GM12878 (cell line): Measurements from ENCODE around the gene MAPKAP1. TPM values are rescaled to one million over a fixed set of nuclear protein-coding genes. Genes with fewer than 3 reads are reported as not detected.

ENCODE experiments used
- ATAC-seq: fragments of 200-7000 bp; cut with Tn5 transposase; 3 replicates; pipeline ENCODE4 v1.9.1; 2020; ENCODE audit warnings: mild to moderate bottlenecking, moderate library complexity
- BruUV-seq: library from RNA; stranded (reverse); fragments of 400-500 nt; replicated peaks from 2 replicates; lab custom pipeline; 2021; lab: Mats Ljungman, UMichigan
- CTCF ChIA-PET: fragments of 300-600 bp; sonication (Branson Sonifier 250); formaldehyde crosslinking; extraction: SDS; loops from one replicate; lab custom pipeline; 2021; ENCODE audit warnings: inconsistent platforms; lab: Yijun Ruan, JAX
- POLR2A ChIA-PET: fragments of 350-600 bp; formaldehyde crosslinking; extraction: SDS; loops from one replicate; lab custom pipeline; 2021; ENCODE audit warnings: inconsistent platforms; lab: Charles Lee
- RAD21 ChIA-PET: fragments of 300-600 bp; sonication (Branson Sonifier 250); formaldehyde crosslinking; loops from one replicate; lab custom pipeline; 2023; ENCODE audit warnings: antibody characterized with exemption; ENCODE audit not compliant: unreplicated experiment; lab: Charles Lee
- SMC1A ChIA-PET: fragments of 300-600 bp; sonication (Branson Sonifier 250); formaldehyde crosslinking; loops from one replicate; lab custom pipeline; 2023; ENCODE audit not compliant: unreplicated experiment, uncharacterized antibody; lab: Charles Lee
- DNase-seq: peaks from one replicate; pipeline ENCODE4 v3.0.0-alpha.2; 2011; ENCODE audit warnings: low read depth, low spot score
- FAIRE-seq: peaks from 3 replicates; lab custom pipeline; 2011; peaks lifted over from hg19 to GRCh38; lab: Jason Lieb, UNC
- H2AFZ ChIP-seq: 2 replicates; pipeline ENCODE4 v1.6.0; 2011; ENCODE audit warnings: low read depth, low read length, control low read depth; ENCODE audit not compliant: control insufficient read depth
- H3K27ac ChIP-seq: 2 replicates; pipeline ENCODE4 v1.5.1; 2011; ENCODE audit warnings: control low read depth; ENCODE audit not compliant: control insufficient read depth, insufficient read depth
- H3K27me3 ChIP-seq, 2 experiments: replicated peaks in 1 of 2; 2 replicates each; pipeline versions ENCODE4 v1.6.0 to v1.6.1; 2011; ENCODE audit warnings: low read length in 1 of 2; ENCODE audit not compliant: control insufficient read depth in 2 of 2, insufficient read depth in 2 of 2
- H3K36me3 ChIP-seq, 2 experiments: 2 replicates each; pipeline ENCODE4 v1.5.1; 2011; ENCODE audit warnings: low read length in 1 of 2; ENCODE audit not compliant: control insufficient read depth in 2 of 2, insufficient read depth in 2 of 2
- H3K4me1 ChIP-seq: 2 replicates; pipeline ENCODE4 v1.6.1; 2011; ENCODE audit warnings: mild to moderate bottlenecking, low read length, moderate library complexity, mixed read lengths; ENCODE audit not compliant: control insufficient read depth, insufficient read depth
- H3K4me2 ChIP-seq: 2 replicates; pipeline ENCODE4 v1.6.0; 2011; ENCODE audit warnings: control low read depth; ENCODE audit not compliant: control insufficient read depth, insufficient read depth
- H3K4me3 ChIP-seq: fragments of 200-600 bp; sonication (generic); 2 replicates; pipeline ENCODE4 v1.5.1; 2016
- H3K79me2 ChIP-seq: 2 replicates; pipeline ENCODE4 v1.6.0; 2011; ENCODE audit warnings: low read length; ENCODE audit not compliant: control insufficient read depth, insufficient read depth
- H3K9ac ChIP-seq: 2 replicates; pipeline ENCODE4 v1.8.0; 2011; ENCODE audit warnings: low read length, control low read depth, mixed read lengths; ENCODE audit not compliant: control insufficient read depth, insufficient read depth
- H3K9me3 ChIP-seq: replicated peaks from 3 replicates; pipeline ENCODE4 v1.5.1; 2011; ENCODE audit warnings: mild to moderate bottlenecking, low read length; ENCODE audit not compliant: control insufficient read depth, insufficient read depth
- H4K20me1 ChIP-seq: 2 replicates; pipeline ENCODE4 v1.6.0; 2011; ENCODE audit not compliant: control insufficient read depth, insufficient read depth
- CUX1 ChIP-seq: IDR thresholded peaks from 2 replicates; pipeline ENCODE4 v1.6.1; 2012; ENCODE audit warnings: improper control_type of control experiment, low read depth, low read length; ENCODE audit not compliant: insufficient replicate concordance
- ZZZ3 ChIP-seq: IDR thresholded peaks from 2 replicates; pipeline ENCODE4 v1.6.1; 2011; ENCODE audit warnings: low read depth; ENCODE audit not compliant: control insufficient read depth, insufficient read length
- WGBS: methylation state at CpG from one replicate; pipeline ENCODE4 v1.1.6; 2016; ENCODE audit warnings: low lambda C conversion rate; ENCODE audit not compliant: insufficient replicate concordance, insufficient coverage; ENCODE audit errors: missing lambda C conversion rate; 5-methylcytosine and 5-hydroxymethylcytosine counted together
- in situ Hi-C: fragments of 300-500 bp; cut with MboI; formaldehyde crosslinking; loops from 9 replicates; pipeline ENCODE4 v1.14.3; 2018; ENCODE audit warnings: mixed read lengths
- intact Hi-C: fragments of 100-400 bp; cut with micrococcal nuclease; formaldehyde crosslinking; loops from one replicate; pipeline ENCODE4 v1.14.2; 2022; ENCODE audit not compliant: unreplicated experiment
- polyA plus RNA-seq, 11 experiments: library from polyadenylated mRNA; depleted of rRNA in 4 of 11; unstranded in 6 of 11; stranded (reverse) in 5 of 11; fragments of >200 nt; fragmentation: Nextera tagmentation in 4 of 11; fragmentation: Illumina TruSeq in 1 of 11; extraction: Ambion mirVana in 4 of 11; extraction: Trizol in 1 of 11; gene quantifications; 1 replicate in 1 of 11; 2 replicates in 10 of 11; pipeline versions ENCODE4 v1.2.1 to v1.2.3, GENCODE V29; 2011 to 2016; ENCODE audit warnings: inconsistent platforms in 2 of 11, missing spikeins in 2 of 11, low read depth in 1 of 11
- total RNA-seq, 4 experiments: library from RNA; depleted of rRNA in 3 of 4; stranded (reverse); fragments of >200 nt in 3 of 4; fragmentation: Illumina TruSeq in 1 of 4; extraction: Trizol in 1 of 4; gene quantifications; 2 replicates each; pipeline versions ENCODE4 v1.2.1 to v1.2.3, GENCODE V29; 2013 to 2021

The MAPKAP1 gene
- total and polyA plus RNA-seq, 10 of the 15 experiments (the other 5 are each of a cell fraction or from before 2014, with no cell fraction given): 5.1 to 188 (median 105) TPM

- 97% methylated on average over 2 of the region's 2 CpGs for WGBS
- no peak overlapping the region for H2AFZ ChIP-seq
- peaks cover 0 to 6% of the 10 kb centered on the region in 2 experiments; a peak in 3 of 4 replicates for H3K36me3 ChIP-seq
- H3K9me3 ChIP-seq: no peaks in the 10 kb centered on the region
- in situ Hi-C loops: no loop called here
- ChIA-PET CTCF (interaction anchor here (1.1 to 2.0 kb wide), 3 partner anchors 10 to 18 kb away, joined by 3 to 9 read pairs (median 6); no protein-coding TSS in a partner anchor), RAD21 (interaction anchor here (1.6 kb wide), 1 partner anchor 12 kb away, joined by 3 read pairs; no protein-coding TSS in a partner anchor), SMC1A (interaction anchor here (0.9 to 3.8 kb wide), 6 partner anchors 10 to 61 kb away, joined by 4 to 13 read pairs (median 6); no protein-coding TSS in a partner anchor), POLR2A (interaction anchor here (0.6 kb wide), 1 partner anchor 93 kb away, joined by 3 read pairs; no protein-coding TSS in a partner anchor)
- H3K79me2 ChIP-seq: no peaks in the 10 kb centered on the region; the same call in 1 of the 2 replicates
- no peak for FAIRE-seq
- no peak overlapping the region for H3K4me3 ChIP-seq
- no peak for DNase-seq
- H3K9ac ChIP-seq: no peak overlapping the region
- ATAC-seq: no peak
- intact Hi-C loops: no loop called here
- no TSS peak for BruUV-seq
- no peak overlapping the region for H3K27ac ChIP-seq
- no peaks in the 10 kb centered on the region for H3K4me1 ChIP-seq
- H3K27me3 ChIP-seq: no peaks in the 10 kb centered on the region
- H3K4me2 ChIP-seq: no peak overlapping the region
- H4K20me1 ChIP-seq: no peaks in the 10 kb centered on the region
- TF ChIP-seq ZZZ3: no peak
- no peak for TF ChIP-seq CUX1
Measured at GRCh38 chr9:125570246-125570645, 136.8 kb downstream of the MAPKAP1 start.
